Psoas muscle (tissue), 8 donors: Measurements from ENCODE around the gene SULF2. TPM values are rescaled to one million over a fixed set of nuclear protein-coding genes. Genes with fewer than 3 reads are reported as not detected.

Source experiments
- ATAC-seq, 4 donors: fragments of 200-7000 bp; cut with Tn5 transposase; one replicate each; pipeline ENCODE4 v1.9.1; 2020; ENCODE audit warnings: moderate library complexity in 3 of 4, mild to moderate bottlenecking in 2 of 4
- DNase-seq, 2 donors: peaks; one replicate each; pipeline ENCODE4 v3.0.0-alpha.2; 2020
- H3K27ac ChIP-seq: fragments of 200-600 bp; one replicate; pipeline ENCODE4 v1.8.0; 2022
- H3K27me3 ChIP-seq, 3 donors: fragments of 200-600 bp in 1 of 3; one replicate each; pipeline versions ENCODE4 v1.6.1 to v1.8.0; 2013 to 2022; ENCODE audit warnings: low read length in 2 of 3, mild to moderate bottlenecking in 2 of 3, moderate library complexity in 1 of 3; ENCODE audit not compliant: insufficient read depth in 3 of 3
- H3K36me3 ChIP-seq, 2 donors: fragments of 200-600 bp in 1 of 2; one replicate each; pipeline versions ENCODE4 v1.6.1 to v1.8.0; 2013 to 2022; ENCODE audit warnings: low read depth in 1 of 2, mild to moderate bottlenecking in 1 of 2, moderate library complexity in 1 of 2; ENCODE audit not compliant: insufficient read depth in 1 of 2
- H3K4me1 ChIP-seq: fragments of 200-600 bp; one replicate; pipeline ENCODE4 v1.8.0; 2022
- H3K4me3 ChIP-seq: fragments of 200-600 bp; one replicate; pipeline ENCODE4 v1.8.0; 2022; ENCODE audit warnings: mild to moderate bottlenecking
- H3K9me3 ChIP-seq: fragments of 200-600 bp; one replicate; pipeline ENCODE4 v1.8.0; 2022
- WGBS, 3 donors: extraction: QIAGEN DNeasy Blood & Tissue Kit; methylation state at CpG; one replicate each; pipeline versions ENCODE4 v1.1.6 to v1.1.7; 2013; 5-methylcytosine and 5-hydroxymethylcytosine counted together
- intact Hi-C, 2 donors: fragments of 100-400 bp; cut with DNase I; formaldehyde crosslinking; loops; one replicate each; pipeline versions ENCODE4 v1.11.0 to v1.14.2; 2022
- polyA plus RNA-seq, 3 donors: library from polyadenylated mRNA; stranded (reverse); fragments of 200-250 nt; gene quantifications; one replicate each; pipeline ENCODE4 v1.2.3, GENCODE V29; 2013
- total RNA-seq, 4 donors: library from RNA; stranded (reverse); fragmentation: NEBNext Ultra II Directional in 2 of 4; extraction: Animal tissue kit (Norgen Biotek cat#: 25700) in 2 of 4; gene quantifications; one replicate each; pipeline versions ENCODE4 v1.2.1 to v1.2.4, GENCODE V29; 2021 to 2023
- TF ChIP-seq, protein P1 (sequence below): fragments of 200-600 bp; IDR thresholded peaks from one replicate; pipeline ENCODE4 v1.8.0; 2022; ENCODE audit warnings: antibody characterized with exemption
- donor health status: healthy with polysubstance abuse.
- donor health status: DM: no; HTN: no; CAD: no; lungs with moderate emphysema.
- donor health status: Bipolar disorder and iron deficiency.
- donor health status: healthy.
- donor health status: DM: yes; HTN: yes; CAD: no.
- donor health status: DM: no; HTN: no; CAD: no.
- donor health status: DM: no; HTN: no; CAD: no.
- donor health status: DM: yes; HTN: yes; CAD: no.

The SULF2 gene
- total and polyA plus RNA-seq, 7 donors, result 5.3 to 23.3 (median 11.6) TPM

- DNase-seq (no peak), ATAC-seq (no peak)
- H3K9me3 ChIP-seq, result no peaks in the 10 kb centered on the region
- intact Hi-C loops, result no loop called here
- H3K4me1 ChIP-seq, result no peaks in the 10 kb centered on the region
- H3K27me3 ChIP-seq, result peaks cover 0 to 6% (median 3%) of the 10 kb centered on the region in 3 donors
- H3K27ac ChIP-seq, result no peak overlapping the region
- 63 to 72% (median 68%) methylated on average over 10 of the region's 10 CpGs for WGBS, 3 donors
- no peaks in the 10 kb centered on the region for H3K36me3 ChIP-seq
- TF ChIP-seq, protein P1, sequence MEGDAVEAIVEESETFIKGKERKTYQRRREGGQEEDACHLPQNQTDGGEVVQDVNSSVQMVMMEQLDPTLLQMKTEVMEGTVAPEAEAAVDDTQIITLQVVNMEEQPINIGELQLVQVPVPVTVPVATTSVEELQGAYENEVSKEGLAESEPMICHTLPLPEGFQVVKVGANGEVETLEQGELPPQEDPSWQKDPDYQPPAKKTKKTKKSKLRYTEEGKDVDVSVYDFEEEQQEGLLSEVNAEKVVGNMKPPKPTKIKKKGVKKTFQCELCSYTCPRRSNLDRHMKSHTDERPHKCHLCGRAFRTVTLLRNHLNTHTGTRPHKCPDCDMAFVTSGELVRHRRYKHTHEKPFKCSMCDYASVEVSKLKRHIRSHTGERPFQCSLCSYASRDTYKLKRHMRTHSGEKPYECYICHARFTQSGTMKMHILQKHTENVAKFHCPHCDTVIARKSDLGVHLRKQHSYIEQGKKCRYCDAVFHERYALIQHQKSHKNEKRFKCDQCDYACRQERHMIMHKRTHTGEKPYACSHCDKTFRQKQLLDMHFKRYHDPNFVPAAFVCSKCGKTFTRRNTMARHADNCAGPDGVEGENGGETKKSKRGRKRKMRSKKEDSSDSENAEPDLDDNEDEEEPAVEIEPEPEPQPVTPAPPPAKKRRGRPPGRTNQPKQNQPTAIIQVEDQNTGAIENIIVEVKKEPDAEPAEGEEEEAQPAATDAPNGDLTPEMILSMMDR, result no peak
- H3K4me3 ChIP-seq, result no peak overlapping the region
Observed at GRCh38 chr20:47710665-47711045, 74.6 kb downstream of the SULF2 start.

DNA sequence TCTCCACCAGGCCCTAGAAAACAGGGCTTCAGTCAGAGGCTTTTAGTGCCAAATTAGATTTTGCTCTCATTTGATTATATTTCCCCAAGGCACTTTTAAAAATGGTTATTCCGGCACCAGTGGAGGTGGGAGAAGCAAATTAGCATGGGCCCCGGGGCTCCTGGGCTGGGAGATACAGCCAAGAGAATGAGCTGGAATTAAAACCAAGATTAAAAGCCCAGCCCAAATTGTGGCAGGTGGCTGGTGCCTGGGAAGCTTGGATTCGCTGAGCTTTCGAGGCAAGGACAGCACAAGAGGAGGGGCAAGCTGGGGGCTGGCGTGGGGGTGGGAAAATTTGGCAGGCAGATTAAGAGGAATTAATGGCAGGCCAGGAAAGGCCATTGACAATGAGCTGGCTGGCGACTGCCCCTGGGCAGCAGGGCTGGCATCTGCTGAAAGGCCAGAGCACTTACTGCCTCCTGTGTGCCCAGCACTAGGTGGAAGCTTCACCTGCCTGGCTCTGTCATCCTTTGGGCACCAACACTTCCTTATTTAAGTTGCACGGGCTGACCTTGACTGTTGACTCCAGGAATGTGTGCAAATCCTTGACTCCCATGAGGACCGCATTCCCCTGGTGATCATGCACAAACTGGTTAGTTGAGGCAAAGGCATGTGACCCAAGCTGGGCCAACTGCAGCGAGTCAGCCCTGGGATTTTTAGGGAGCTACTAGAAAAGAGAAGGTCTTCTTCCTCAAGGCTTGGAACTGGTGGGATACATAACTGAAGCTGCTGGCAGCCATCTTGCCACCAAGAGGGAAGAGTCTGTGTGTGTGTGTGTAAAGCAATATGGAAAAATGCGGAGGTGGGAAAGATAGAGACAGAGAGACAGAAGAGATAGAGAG, 76.1 kb downstream of the SULF2 start:
- TF ChIP-seq, protein P1, result no peak
- intact Hi-C loops, result no loop called here
- ATAC-seq (no peak), DNase-seq (peak in 1 of 2 donors; percentile 12)
- Histone ChIP-seq H3K36me3 (no peaks in the 10 kb centered on the region), H3K4me1 (no peaks in the 10 kb centered on the region), H3K27ac (no peak overlapping the region), H3K9me3 (no peaks in the 10 kb centered on the region), H3K27me3 (peaks cover 0 to 6% (median 0%) of the 10 kb centered on the region in 3 donors), H3K4me3 (no peak overlapping the region)
- 49 to 53% (median 50%) methylated on average over 10 of the region's 10 CpGs for WGBS, 3 donors

- intact Hi-C loops, result no loop called here
- Histone ChIP-seq H3K9me3 (no peaks in the 10 kb centered on the region), H3K4me3 (no peak overlapping the region), H3K36me3 (no peaks in the 10 kb centered on the region), H3K4me1 (no peaks in the 10 kb centered on the region), H3K27me3 (peaks cover 0 to 6% (median 0%) of the 10 kb centered on the region in 3 donors), H3K27ac (no peak overlapping the region)
- no peak for ATAC-seq
- TF ChIP-seq, protein P1, result no peak
- DNase-seq, result peak in 1 of 2 donors; percentile 5
- WGBS, 3 donors, result 64 to 70% (median 67%) methylated on average over 10 of the region's 10 CpGs
Observed at GRCh38 chr20:47708140-47708807, 77.0 kb downstream of the SULF2 start.

- Histone ChIP-seq H3K9me3 (no peaks in the 10 kb centered on the region), H3K36me3 (no peaks in the 10 kb centered on the region), H3K27ac (no peak overlapping the region), H3K4me1 (no peaks in the 10 kb centered on the region), H3K27me3 (peaks cover 0 to 6% (median 0%) of the 10 kb centered on the region in 3 donors), H3K4me3 (no peak overlapping the region)
- TF ChIP-seq, protein P1, result no peak
- DNase-seq, result peak in 1 of 2 donors; percentile 19
- WGBS, 3 donors, result 82 to 95% (median 90%) methylated on average over 5 of the region's 5 CpGs
- no peak for ATAC-seq
- intact Hi-C loops, result no loop called here
Observed at GRCh38 chr20:47706345-47706744, 78.9 kb downstream of the SULF2 start.
